ENCODE measurements around the gene CHD5. TPM values are rescaled to one million over a fixed set of nuclear protein-coding genes. Genes with fewer than 3 reads are reported as not detected.

CHD5 gene
- total RNA-seq, 4 donors from 2014 or later: 0.04 to 0.36 (median 0.13) TPM; not detected in 1

- peaks cover 3% of the 10 kb centered on the region for H3K4me1 ChIP-seq
- no peak overlapping the region for H3K27ac ChIP-seq
- TF ChIP-seq EP300 (IDR thresholded peaks at IDR 0.05): no peak
- TF ChIP-seq POLR2A (IDR thresholded peaks at IDR 0.05): no peak
- no peak for TF ChIP-seq CTCF (IDR thresholded peaks at IDR 0.05)
- TF ChIP-seq POLR2AphosphoS5 (IDR thresholded peaks at IDR 0.05): no peak
- WGBS: 80% methylated on average over 32 of the region's 34 CpGs
- H3K27me3 ChIP-seq: peaks cover 66% of the 10 kb centered on the region
- no peaks in the 10 kb centered on the region for H3K9me3 ChIP-seq
- no peak for DNase-seq (ENCODE audit: low spot score in 2 of 2)
- no peaks in the 10 kb centered on the region for H3K36me3 ChIP-seq
- H3K4me3 ChIP-seq: no peak overlapping the region
Observed at GRCh38 chr1:6167391-6168303, 12.5 kb downstream of the CHD5 start.

- H3K36me3 ChIP-seq: no peaks in the 10 kb centered on the region
- peaks cover 3% of the 10 kb centered on the region for H3K4me1 ChIP-seq
- DNase-seq (ENCODE audit: low spot score in 2 of 2): no peak
- H3K27ac ChIP-seq: no peak overlapping the region
- peaks cover 62% of the 10 kb centered on the region for H3K27me3 ChIP-seq
- no peak for TF ChIP-seq POLR2AphosphoS5 (IDR thresholded peaks at IDR 0.05)
- TF ChIP-seq CTCF (IDR thresholded peaks at IDR 0.05): no peak
- no peak for TF ChIP-seq EP300 (IDR thresholded peaks at IDR 0.05)
- TF ChIP-seq POLR2A (IDR thresholded peaks at IDR 0.05): no peak
- no peak overlapping the region for H3K4me3 ChIP-seq
- no peaks in the 10 kb centered on the region for H3K9me3 ChIP-seq
- WGBS: 67% methylated on average over 3 of the region's 19 CpGs
Observed at GRCh38 chr1:6166655-6167390, 13.3 kb downstream of the CHD5 start.

GRCh38 chr1:6166221-6166620 lies 13.9 kb downstream of the CHD5 start:
- WGBS: 75% methylated on average over 7 of the region's 10 CpGs
- Histone ChIP-seq H3K4me1 (peaks cover 3% of the 10 kb centered on the region), H3K27ac (no peak overlapping the region), H3K9me3 (no peaks in the 10 kb centered on the region), H3K4me3 (no peak overlapping the region), H3K36me3 (no peaks in the 10 kb centered on the region), H3K27me3 (peaks cover 62% of the 10 kb centered on the region)
- TF ChIP-seq EP300 (IDR thresholded peaks at IDR 0.05) (no peak), CTCF (IDR thresholded peaks at IDR 0.05) (no peak), POLR2AphosphoS5 (IDR thresholded peaks at IDR 0.05) (no peak), POLR2A (IDR thresholded peaks at IDR 0.05) (no peak)
- no peak for DNase-seq (ENCODE audit: low spot score in 2 of 2)

GRCh38 chr1:6165441-6165985 lies 14.6 kb downstream of the CHD5 start:
- WGBS: 73% methylated on average over 8 of the region's 12 CpGs

More at GRCh38 chr1:6165441-6165985, 14.6 kb downstream of the CHD5 start:
- no peaks in the 10 kb centered on the region for H3K36me3 ChIP-seq
- TF ChIP-seq CTCF (IDR thresholded peaks at IDR 0.05): no peak
- no peak for TF ChIP-seq POLR2A (IDR thresholded peaks at IDR 0.05)
- no peak for TF ChIP-seq POLR2AphosphoS5 (IDR thresholded peaks at IDR 0.05)
- no peak for TF ChIP-seq EP300 (IDR thresholded peaks at IDR 0.05)
- no peaks in the 10 kb centered on the region for H3K4me1 ChIP-seq
- H3K27me3 ChIP-seq: peaks cover 62% of the 10 kb centered on the region
- no peaks in the 10 kb centered on the region for H3K9me3 ChIP-seq
- no peak overlapping the region for H3K27ac ChIP-seq
- no peak for DNase-seq (ENCODE audit: low spot score in 2 of 2)
- no peak overlapping the region for H3K4me3 ChIP-seq
